ENCODE data around the gene HECTD2. TPM values are rescaled to one million over a fixed set of nuclear protein-coding genes. Genes with fewer than 3 reads are reported as not detected.
"Not testable (repeated sequence)": the region's sequence is repeated elsewhere in the genome, so short reads cannot be mapped to it uniquely, and the experiment has no call there.

Gene HECTD2
- total RNA-seq, 4 donors from 2014 or later = 4.2 to 7.1 (median 6.2) TPM

DNA sequence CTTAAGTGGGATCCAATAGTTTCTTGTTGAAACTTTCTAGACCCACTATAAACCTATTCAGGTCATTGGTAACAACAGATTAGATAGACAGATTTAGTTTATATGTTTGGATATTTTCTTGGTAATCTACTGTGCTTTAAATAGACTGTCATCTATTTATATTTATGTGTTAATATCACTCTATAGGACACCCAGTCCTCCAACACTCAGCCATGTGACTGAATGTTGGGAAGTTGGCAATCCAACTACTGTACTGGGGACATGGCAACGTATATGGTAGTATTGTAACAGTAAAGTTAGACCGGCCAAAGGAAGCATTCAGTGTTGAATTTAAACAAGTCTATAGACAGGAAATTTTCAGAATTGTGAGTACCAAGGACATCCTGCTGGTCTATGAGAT is 42.6 kb upstream of the HECTD2 start:
- intact Hi-C loops (cut with DNase I; ENCODE audit: low total_unique reads) = no loop called here
- TF ChIP-seq POLR2A (IDR thresholded peaks at IDR 0.05) = no peak
- TF ChIP-seq, protein P1, sequence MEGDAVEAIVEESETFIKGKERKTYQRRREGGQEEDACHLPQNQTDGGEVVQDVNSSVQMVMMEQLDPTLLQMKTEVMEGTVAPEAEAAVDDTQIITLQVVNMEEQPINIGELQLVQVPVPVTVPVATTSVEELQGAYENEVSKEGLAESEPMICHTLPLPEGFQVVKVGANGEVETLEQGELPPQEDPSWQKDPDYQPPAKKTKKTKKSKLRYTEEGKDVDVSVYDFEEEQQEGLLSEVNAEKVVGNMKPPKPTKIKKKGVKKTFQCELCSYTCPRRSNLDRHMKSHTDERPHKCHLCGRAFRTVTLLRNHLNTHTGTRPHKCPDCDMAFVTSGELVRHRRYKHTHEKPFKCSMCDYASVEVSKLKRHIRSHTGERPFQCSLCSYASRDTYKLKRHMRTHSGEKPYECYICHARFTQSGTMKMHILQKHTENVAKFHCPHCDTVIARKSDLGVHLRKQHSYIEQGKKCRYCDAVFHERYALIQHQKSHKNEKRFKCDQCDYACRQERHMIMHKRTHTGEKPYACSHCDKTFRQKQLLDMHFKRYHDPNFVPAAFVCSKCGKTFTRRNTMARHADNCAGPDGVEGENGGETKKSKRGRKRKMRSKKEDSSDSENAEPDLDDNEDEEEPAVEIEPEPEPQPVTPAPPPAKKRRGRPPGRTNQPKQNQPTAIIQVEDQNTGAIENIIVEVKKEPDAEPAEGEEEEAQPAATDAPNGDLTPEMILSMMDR (IDR thresholded peaks at IDR 0.05) = no peak

DNA sequence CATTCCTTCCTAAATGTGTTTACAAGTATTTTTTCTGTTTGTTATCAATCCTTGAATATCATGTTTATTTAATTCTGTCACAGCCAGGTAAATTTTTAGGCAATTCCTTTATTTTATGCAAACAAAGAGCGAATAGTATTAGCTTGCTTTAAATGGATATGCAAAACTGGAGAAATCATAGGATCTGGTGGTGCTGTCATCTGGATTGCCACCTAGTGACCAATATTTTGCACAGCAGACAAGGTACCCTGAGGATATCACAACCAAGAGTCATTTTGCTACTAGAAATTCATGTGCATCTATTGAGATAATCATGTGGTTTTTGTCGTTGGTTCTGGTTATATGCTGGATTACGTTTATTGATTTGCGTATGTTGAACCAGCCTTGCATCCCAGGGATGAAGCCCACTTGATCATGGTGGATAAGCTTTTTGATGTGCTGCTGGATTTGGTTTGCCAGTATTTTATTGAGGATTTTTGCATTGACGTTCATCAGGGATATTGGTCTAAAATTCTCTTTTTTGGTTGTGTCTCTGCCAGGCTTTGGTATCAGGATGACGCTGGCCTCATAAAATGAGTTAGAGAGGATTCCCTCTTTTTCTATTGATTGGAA is 40.1 kb upstream of the HECTD2 start:
- 87 to 89% methylated on average over 6 of the region's 6 CpGs for WGBS, 2 donors
- not testable (repeated sequence) for DNase-seq (ENCODE audit: low spot score in 2 of 2)

More for the DNA sequence above, 42.6 kb upstream of the HECTD2 start:
- no peak for DNase-seq (ENCODE audit: low spot score in 2 of 2)
- 80 to 85% methylated on average over 2 of the region's 2 CpGs for WGBS, 2 donors
- no peak overlapping the region for H3K4me3 ChIP-seq (ENCODE audit: low read depth, poor library complexity, severe bottlenecking)

DNA sequence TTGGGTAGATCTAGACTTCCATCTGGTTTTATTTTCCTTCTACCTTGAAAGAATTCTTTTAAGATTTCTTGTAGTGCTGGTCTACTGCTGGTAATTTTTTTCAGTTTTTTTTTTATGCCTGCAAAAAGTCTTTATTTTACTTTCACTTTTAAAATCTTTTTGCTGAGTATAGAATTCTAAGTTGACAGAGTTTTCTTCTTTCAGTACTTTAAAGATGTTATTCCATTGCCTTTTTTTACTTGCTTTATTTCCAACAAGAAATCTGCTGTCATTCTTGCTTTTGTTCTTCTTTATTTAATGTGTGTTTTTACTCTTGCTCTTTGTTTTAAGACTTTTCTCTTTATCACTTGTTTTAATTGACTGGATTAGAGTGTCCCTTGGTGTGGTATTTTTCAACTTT is 36.1 kb upstream of the HECTD2 start:
- no peak for DNase-seq (ENCODE audit: low spot score in 2 of 2)
- no peak for TF ChIP-seq POLR2A (IDR thresholded peaks at IDR 0.05)
- TF ChIP-seq, protein P1 (IDR thresholded peaks at IDR 0.05) = no peak

More for the DNA sequence above, 40.1 kb upstream of the HECTD2 start:
- H3K4me3 ChIP-seq (ENCODE audit: low read depth, poor library complexity, severe bottlenecking); intact Hi-C loops (cut with DNase I; ENCODE audit: low total_unique reads): not testable (repeated sequence)

DNA sequence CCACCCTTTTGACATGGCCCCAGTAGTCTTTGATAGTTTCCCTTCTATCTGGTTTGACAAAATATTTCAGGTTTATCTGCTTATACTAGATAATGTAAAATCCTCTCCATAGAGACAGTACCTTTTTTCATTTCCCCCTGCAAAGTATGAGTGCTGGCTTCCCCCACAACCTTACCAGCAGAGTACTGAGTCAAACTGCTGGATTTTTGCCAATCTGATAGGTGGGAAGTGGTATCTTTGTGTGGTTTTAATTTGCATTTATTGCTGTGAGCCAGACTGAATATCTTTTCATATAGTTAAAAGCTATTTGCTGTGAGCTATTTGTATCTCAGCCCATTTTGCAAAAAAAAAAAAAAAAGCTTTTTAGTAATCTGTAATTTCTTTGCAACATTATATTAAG is 32.1 kb upstream of the HECTD2 start:
- no peak for DNase-seq (ENCODE audit: low spot score in 2 of 2)
- intact Hi-C loops (cut with DNase I; ENCODE audit: low total_unique reads) = no loop called here
- no peak overlapping the region for H3K4me3 ChIP-seq (ENCODE audit: low read depth, poor library complexity, severe bottlenecking)
- no peak for TF ChIP-seq POLR2A (IDR thresholded peaks at IDR 0.05)
- TF ChIP-seq, protein P1 (IDR thresholded peaks at IDR 0.05) = no peak

More for the DNA sequence above, 36.1 kb upstream of the HECTD2 start:
- no peak overlapping the region for H3K4me3 ChIP-seq (ENCODE audit: low read depth, poor library complexity, severe bottlenecking)
- intact Hi-C loops (cut with DNase I; ENCODE audit: low total_unique reads) = no loop called here

DNA sequence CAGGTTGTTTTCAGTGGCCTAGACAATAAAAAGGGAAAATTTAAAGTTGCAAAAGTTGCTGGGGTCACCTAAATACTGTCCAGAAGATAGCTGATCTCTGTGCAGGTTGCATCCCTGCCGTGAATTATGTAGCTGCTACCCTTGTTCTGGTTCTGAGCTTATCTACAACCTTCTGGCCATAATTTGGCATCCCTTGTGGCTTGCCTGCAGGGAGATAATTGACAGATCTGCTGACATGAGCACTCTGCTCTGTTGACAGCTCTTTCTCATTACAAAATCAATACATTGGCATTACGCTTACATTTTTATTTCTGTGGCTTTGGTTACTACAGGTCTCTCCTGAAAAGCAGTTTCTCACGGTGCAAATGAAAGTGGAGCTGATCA is 29.3 kb upstream of the HECTD2 start:
- DNase-seq (ENCODE audit: low spot score in 2 of 2) = no peak
- TF ChIP-seq POLR2A (IDR thresholded peaks at IDR 0.05) = no peak
- TF ChIP-seq, protein P1 (IDR thresholded peaks at IDR 0.05) = no peak

DNA sequence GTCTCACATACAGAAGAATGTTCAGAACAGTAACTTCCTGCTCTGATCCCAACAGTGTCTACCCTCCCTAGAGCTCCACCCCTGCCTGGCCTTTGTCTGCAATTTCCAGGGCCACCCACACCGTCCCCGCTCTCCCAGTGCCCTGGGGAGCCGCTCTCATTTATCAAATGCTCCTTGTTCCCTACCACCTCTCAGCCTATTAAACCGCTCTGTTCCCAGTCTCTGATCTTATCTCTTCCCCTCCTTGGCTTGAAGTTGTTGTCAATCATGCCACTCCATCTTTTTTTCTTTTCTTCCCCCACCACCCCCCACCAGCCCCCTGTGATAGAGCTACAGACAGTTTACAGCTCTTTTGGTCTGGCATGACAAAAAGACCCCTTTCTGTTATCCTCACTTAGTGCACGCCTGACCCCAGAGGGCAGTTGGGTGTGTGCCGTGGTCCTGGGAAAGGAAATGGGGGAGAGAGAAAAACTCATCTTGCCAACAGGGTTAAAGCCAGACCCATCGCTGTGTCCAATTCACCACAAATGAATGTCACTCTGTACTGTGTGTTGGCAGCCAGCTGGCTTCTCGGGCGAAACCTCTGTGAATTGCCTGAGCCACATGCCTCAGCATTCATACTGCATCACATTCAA is 28.8 kb upstream of the HECTD2 start:
- H3K4me3 ChIP-seq (ENCODE audit: low read depth, poor library complexity, severe bottlenecking) = no peak overlapping the region
- no peak for DNase-seq (ENCODE audit: low spot score in 2 of 2)
- WGBS, 2 donors = 20 to 24% methylated on average over 9 of the region's 9 CpGs
- TF ChIP-seq, protein P1 (IDR thresholded peaks at IDR 0.05) = no peak
- no peak for TF ChIP-seq POLR2A (IDR thresholded peaks at IDR 0.05)
- intact Hi-C loops (cut with DNase I; ENCODE audit: low total_unique reads) = no loop called here

More for the DNA sequence above, 29.3 kb upstream of the HECTD2 start:
- H3K4me3 ChIP-seq (ENCODE audit: low read depth, poor library complexity, severe bottlenecking) = no peak overlapping the region
- WGBS, 2 donors = 47 to 49% methylated on average over 3 of the region's 3 CpGs
- intact Hi-C loops (cut with DNase I; ENCODE audit: low total_unique reads) = no loop called here

Data from lower leg skin (tissue), 4 donors.